Posterior vena cava (tissue), 2 donors: Measurements from ENCODE around the gene MAB21L4. TPM values are rescaled to one million over a fixed set of nuclear protein-coding genes. Genes with fewer than 3 reads are reported as not detected.

Experiments
- DNase-seq: peaks from one replicate; pipeline ENCODE4 v3.0.0-alpha.2; 2020; ENCODE audit warnings: low spot score
- intact Hi-C, 2 donors: fragments of 100-400 bp; cut with DNase I; formaldehyde crosslinking; loops; one replicate each; pipeline versions ENCODE4 v1.14.1 to v1.14.2; 2022 to 2023
- total RNA-seq, 2 donors: library from RNA; stranded (reverse); fragmentation: NEBNext Ultra II Directional; extraction: Animal tissue kit (Norgen Biotek cat#: 25700); gene quantifications; one replicate each; pipeline ENCODE4 v1.2.1, GENCODE V29; 2021
- donor health status: DM: yes; HTN: yes; CAD: no.
- donor health status: DM: yes; HTN: yes; CAD: no.

The MAB21L4 gene
- total RNA-seq, 2 donors from 2014 or later, result not detected

- no peak for DNase-seq
- intact Hi-C loops, result no loop called here
Measured at GRCh38 chr2:240899468-240899865, 3.5 kb upstream of the MAB21L4 start.

GRCh38 chr2:240898731-240899467 lies 2.9 kb upstream of the MAB21L4 start:
- no peak for DNase-seq
- intact Hi-C loops, result no loop called here

- intact Hi-C loops, result no loop called here
- DNase-seq, result no peak
Measured at GRCh38 chr2:240898108-240898730, 2.3 kb upstream of the MAB21L4 start.

GRCh38 chr2:240896871-240897692 lies 1.1 kb upstream of the MAB21L4 start:
- DNase-seq, result no peak
- intact Hi-C loops, result no loop called here

- no peak for DNase-seq
- intact Hi-C loops, result no loop called here
Measured at GRCh38 chr2:240896394-240896793, 438 bp upstream of the MAB21L4 start.

GRCh38 chr2:240894836-240895558 lies 959 bp downstream of the MAB21L4 start:
- no peak for DNase-seq
- intact Hi-C loops, result no loop called here

GRCh38 chr2:240894006-240894405 lies 1.9 kb downstream of the MAB21L4 start:
- intact Hi-C loops, result no loop called here

GRCh38 chr2:240893363-240893844 lies 2.6 kb downstream of the MAB21L4 start:
- no peak for DNase-seq
- intact Hi-C loops, result no loop called here

More at GRCh38 chr2:240894006-240894405, 1.9 kb downstream of the MAB21L4 start:
- no peak for DNase-seq

- no peak for DNase-seq
- intact Hi-C loops, result no loop called here
Measured at GRCh38 chr2:240892925-240893324, 3.0 kb downstream of the MAB21L4 start.

GRCh38 chr2:240892356-240892755 lies 3.6 kb downstream of the MAB21L4 start:
- intact Hi-C loops, result no loop called here
- DNase-seq, result no peak

GRCh38 chr2:240891492-240892340 lies 4.2 kb downstream of the MAB21L4 start:
- intact Hi-C loops, result no loop called here
- no peak for DNase-seq

- DNase-seq, result no peak
- intact Hi-C loops, result no loop called here
Measured at GRCh38 chr2:240890691-240891090, 5.3 kb downstream of the MAB21L4 start.

GRCh38 chr2:240889601-240890560 lies 6.1 kb downstream of the MAB21L4 start:
- intact Hi-C loops, result no loop called here
- DNase-seq, result no peak

- DNase-seq, result no peak
- intact Hi-C loops, result no loop called here
Measured at GRCh38 chr2:240888890-240889573, 6.9 kb downstream of the MAB21L4 start.

GRCh38 chr2:240888130-240888889 lies 7.6 kb downstream of the MAB21L4 start:
- intact Hi-C loops, result no loop called here
- DNase-seq, result no peak

- intact Hi-C loops, result no loop called here
- no peak for DNase-seq
Measured at GRCh38 chr2:240887631-240888030, 8.3 kb downstream of the MAB21L4 start.
